H1 (cell line): ENCODE measurements around the gene PTGER3. TPM values are rescaled to one million over a fixed set of nuclear protein-coding genes. Genes with fewer than 3 reads are reported as not detected.

Experiments used
- BACH1 ChIP-seq: IDR thresholded peaks from 2 replicates; pipeline ENCODE4 v1.6.1; 2012; ENCODE audit warnings: low read length, improper control_type of control experiment
- CTCF ChIP-seq, 3 experiments: IDR thresholded peaks; 1 replicate in 2 of 3; 2 replicates in 1 of 3; pipeline versions ENCODE4 v1.5.1 to v1.6.1; 2011; ENCODE audit warnings: low read length in 3 of 3, mild to moderate bottlenecking in 3 of 3, inconsistent platforms in 2 of 3, low read depth in 1 of 3, moderate library complexity in 1 of 3; ENCODE audit not compliant: insufficient read depth in 1 of 3; ENCODE audit errors: control extremely low read depth in 1 of 3
- KDM4A ChIP-seq: IDR thresholded peaks from one replicate; pipeline ENCODE4 v1.7.1; 2012; ENCODE audit warnings: low read depth, mild to moderate bottlenecking, moderate library complexity, low read length, inconsistent platforms; ENCODE audit not compliant: severe bottlenecking
- NRF1 ChIP-seq: IDR thresholded peaks from 2 replicates; pipeline ENCODE4 v1.6.1; 2011; ENCODE audit warnings: mild to moderate bottlenecking, low read depth, low read length, improper control_type of control experiment
- PHF8 ChIP-seq: fragments of 200-600 bp; sonication (generic); conservative IDR thresholded peaks from 2 replicates; pipeline ENCODE4 v1.7.1; 2012; ENCODE audit warnings: low read depth, mild to moderate bottlenecking, inconsistent platforms, low read length, moderate library complexity
- POLR2A ChIP-seq, 2 experiments: IDR thresholded peaks; 1 replicate in 1 of 2; 2 replicates in 1 of 2; pipeline ENCODE4 v1.6.1; 2011; ENCODE audit warnings: low read depth in 2 of 2, low read length in 2 of 2, mild to moderate bottlenecking in 2 of 2; ENCODE audit errors: control extremely low read depth in 1 of 2
- SUZ12 ChIP-seq: fragments of 200-600 bp; sonication (generic); IDR thresholded peaks from 2 replicates; pipeline ENCODE4 v1.6.1; 2012; ENCODE audit warnings: mild to moderate bottlenecking, inconsistent platforms, low read length, moderate library complexity, mixed read lengths
- TCF12 ChIP-seq: IDR thresholded peaks from 2 replicates; pipeline ENCODE4 v1.6.1; 2011; ENCODE audit warnings: low read depth, mild to moderate bottlenecking, low read length
- polyA plus RNA-seq, 7 experiments: library from polyadenylated mRNA; depleted of rRNA in 3 of 7; stranded (reverse) in 5 of 7; unstranded in 2 of 7; fragments of >200 nt in 5 of 7; fragments of 200-250 nt in 2 of 7; gene quantifications; 1 replicate in 5 of 7; 2 replicates in 1 of 7; 4 replicates in 1 of 7; pipeline versions ENCODE4 v1.2.1 to v1.2.3, GENCODE V29; 2011 to 2013; ENCODE audit warnings: missing spikeins in 2 of 7, mixed read lengths in 2 of 7
- total RNA-seq: library from RNA; stranded (reverse); fragmentation: NEBNext Ultra II Directional; extraction: Animal tissue kit (Norgen Biotek cat#: 25700); gene quantifications from 2 replicates; pipeline ENCODE4 v1.2.1, GENCODE V29; 2021

The PTGER3 gene
- total and polyA plus RNA-seq, 2 of the 8 experiments (the other 6 are each of a cell fraction or from before 2014, with no cell fraction given), result 0.38 to 0.82 TPM

GRCh38 chr1:71074681-71075080, 27.1 kb upstream of the PTGER3 start (continued):
- TF ChIP-seq PHF8, result no peak
- no peak for TF ChIP-seq BACH1
- no peak for TF ChIP-seq TCF12
- no peak for TF ChIP-seq KDM4A
- no peak for TF ChIP-seq CTCF (IDR thresholded peaks at IDR 0.05; ENCODE audit: control extremely low read depth in 1 of 3, insufficient read depth in 1 of 3, low read depth in 1 of 3, low read length in 3 of 3)
- TF ChIP-seq NRF1, result no peak
- no peak for TF ChIP-seq POLR2A (IDR thresholded peaks at IDR 0.05; ENCODE audit: control extremely low read depth in 1 of 2, low read depth in 2 of 2, low read length in 2 of 2)
- no peak for TF ChIP-seq SUZ12
